Fibroblast of skin of abdomen (primary cell): Measurements from ENCODE around the gene NFAM1. TPM values are rescaled to one million over a fixed set of nuclear protein-coding genes. Genes with fewer than 3 reads are reported as not detected.

Experiments used
- DNase-seq: peaks from one replicate; pipeline ENCODE4 v3.0.0-alpha.2; 2013
- polyA plus RNA-seq, 2 experiments: library from polyadenylated mRNA; unstranded; fragments of 120-200 nt; gene quantifications; one replicate each; pipeline ENCODE4 v1.2.1, GENCODE V29; 2013; ENCODE audit not compliant: insufficient read length in 2 of 2

Gene NFAM1, protein sequence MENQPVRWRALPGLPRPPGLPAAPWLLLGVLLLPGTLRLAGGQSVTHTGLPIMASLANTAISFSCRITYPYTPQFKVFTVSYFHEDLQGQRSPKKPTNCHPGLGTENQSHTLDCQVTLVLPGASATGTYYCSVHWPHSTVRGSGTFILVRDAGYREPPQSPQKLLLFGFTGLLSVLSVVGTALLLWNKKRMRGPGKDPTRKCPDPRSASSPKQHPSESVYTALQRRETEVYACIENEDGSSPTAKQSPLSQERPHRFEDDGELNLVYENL
- polyA plus RNA-seq (2013, experiment 1 of 2; ENCODE audit: insufficient read length), result 0.03 TPM
- 0.05 TPM for polyA plus RNA-seq (2013, experiment 2 of 2; ENCODE audit: insufficient read length)

- DNase-seq, result no peak
These were observed at the start of gene NFAM1 for GRCh38 chr22:42432020-42432596. Gene NFAM1 (minus strand): TSS chr22:42432403. CDS start chr22:42432357, 46 bp downstream.

DNA sequence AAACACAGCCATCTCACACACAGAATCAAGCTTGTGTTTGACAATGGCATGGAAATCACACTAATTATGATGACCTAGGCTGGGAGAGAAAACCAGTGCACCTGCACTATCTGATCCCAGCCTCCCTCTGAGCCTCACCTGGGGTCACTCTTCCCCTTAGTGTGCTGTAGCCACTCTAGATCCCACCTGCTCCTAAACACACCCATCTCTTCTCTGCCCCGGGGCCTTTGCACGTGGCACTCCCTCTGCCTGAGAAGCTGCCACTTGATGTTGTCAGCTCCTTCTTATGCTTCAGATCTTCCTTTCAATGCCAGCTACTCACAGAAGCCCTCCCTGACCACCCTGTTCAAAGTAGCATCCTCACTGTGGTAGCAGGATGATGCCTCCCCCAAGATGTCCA, 42.9 kb upstream of the NFAM1 start:
- DNase-seq, result no peak

- DNase-seq, result peak; percentile 70
These were observed 41.4 kb upstream of the NFAM1 start for GRCh38 chr22:42473484-42474193.

DNA sequence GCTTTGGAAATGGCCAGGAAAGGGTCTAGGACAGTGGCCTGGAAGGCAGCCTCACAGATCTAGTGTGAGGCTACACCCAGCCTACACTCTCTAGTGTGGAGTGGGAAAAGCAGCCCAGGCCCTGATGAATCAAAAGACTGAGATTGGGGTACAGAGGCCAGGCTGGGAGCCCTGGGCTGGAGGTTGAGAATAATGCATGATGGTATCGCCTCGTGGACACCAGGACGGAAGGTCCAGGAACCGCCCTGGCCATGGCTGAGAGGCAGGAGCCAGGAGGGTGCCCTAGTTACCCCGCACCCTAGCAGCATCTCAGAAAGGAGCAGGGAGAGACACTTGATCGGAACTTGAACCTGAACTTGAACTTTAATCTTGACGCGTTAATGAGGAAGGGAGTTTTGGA, 40.5 kb upstream of the NFAM1 start:
- DNase-seq, result no peak

GRCh38 chr22:42471441-42471840, 39.2 kb upstream of the NFAM1 start:
- no peak for DNase-seq

DNA sequence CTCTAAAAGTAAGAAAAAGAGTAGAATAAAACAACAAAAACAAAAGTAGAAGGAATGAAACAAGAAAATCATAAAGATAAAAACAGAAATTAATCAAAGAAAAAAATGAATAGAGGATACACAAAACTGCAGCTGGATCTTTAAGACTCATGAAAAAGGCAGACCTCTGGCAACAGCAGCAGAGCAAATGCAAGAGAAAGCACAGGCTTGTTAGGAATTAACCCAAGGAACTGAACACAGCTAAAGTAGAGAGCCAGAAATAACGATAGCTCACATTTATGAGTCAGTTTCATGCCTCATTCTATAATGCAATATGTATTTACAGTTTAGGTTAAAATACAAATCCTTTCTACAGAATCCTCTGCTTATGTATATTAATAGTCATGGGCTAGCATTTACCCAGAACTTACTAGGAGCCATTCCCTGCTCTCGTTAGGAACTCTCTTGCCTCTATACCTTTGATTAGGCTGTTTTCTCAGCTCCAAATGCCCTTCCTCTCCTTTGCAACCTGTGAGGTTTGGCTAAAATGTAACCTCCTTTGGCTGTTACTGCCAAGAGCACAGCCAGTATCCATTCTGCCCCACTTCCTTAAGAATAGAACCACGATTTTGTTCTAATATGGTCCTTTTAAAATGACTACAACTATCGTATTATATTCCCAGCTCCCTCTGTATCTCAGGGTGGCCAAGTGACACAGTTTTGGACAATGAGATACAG, 38.3 kb upstream of the NFAM1 start:
- no peak for DNase-seq

DNA sequence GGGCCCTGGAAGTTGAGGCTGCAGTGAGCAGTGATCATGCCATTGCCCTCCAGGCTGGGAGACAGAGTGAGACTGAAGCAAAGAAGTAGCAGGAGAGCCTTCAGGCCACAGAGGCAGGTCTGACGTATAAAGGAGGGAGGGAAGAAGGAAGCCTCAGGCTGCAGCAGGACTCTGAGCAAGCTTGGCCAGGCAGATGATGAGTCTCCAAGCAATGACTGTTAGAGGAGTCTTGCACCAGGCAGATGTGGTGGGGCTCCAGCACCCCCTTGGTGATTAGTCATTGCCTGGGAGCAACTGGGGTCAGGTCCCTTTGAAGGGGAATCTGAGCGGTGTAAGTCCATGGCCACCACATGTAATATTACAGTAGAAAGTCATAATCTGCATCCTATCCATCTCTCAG, 36.6 kb upstream of the NFAM1 start:
- peak; percentile 33 for DNase-seq

DNA sequence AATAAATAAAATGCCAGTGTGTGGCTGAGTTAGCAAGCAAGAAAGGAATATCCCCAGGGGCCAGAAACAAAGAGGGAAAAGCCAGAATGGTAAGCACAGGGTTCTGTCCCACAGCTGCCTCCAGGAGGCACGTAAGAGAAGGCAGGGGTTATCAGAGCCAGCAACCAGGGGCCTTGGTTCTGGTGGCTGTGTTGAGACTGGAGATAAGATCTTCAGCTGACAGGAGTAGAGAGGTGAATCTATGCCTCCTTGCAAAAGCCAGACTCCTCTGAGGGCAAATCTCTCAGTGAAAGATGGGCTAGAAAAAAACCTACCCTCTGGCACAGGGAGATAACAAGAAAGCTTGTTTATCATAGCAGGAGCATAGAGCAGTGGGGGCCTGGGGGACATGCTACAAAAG, 29.8 kb upstream of the NFAM1 start:
- DNase-seq, result no peak

GRCh38 chr22:42461511-42461910, 29.3 kb upstream of the NFAM1 start:
- no peak for DNase-seq

DNA sequence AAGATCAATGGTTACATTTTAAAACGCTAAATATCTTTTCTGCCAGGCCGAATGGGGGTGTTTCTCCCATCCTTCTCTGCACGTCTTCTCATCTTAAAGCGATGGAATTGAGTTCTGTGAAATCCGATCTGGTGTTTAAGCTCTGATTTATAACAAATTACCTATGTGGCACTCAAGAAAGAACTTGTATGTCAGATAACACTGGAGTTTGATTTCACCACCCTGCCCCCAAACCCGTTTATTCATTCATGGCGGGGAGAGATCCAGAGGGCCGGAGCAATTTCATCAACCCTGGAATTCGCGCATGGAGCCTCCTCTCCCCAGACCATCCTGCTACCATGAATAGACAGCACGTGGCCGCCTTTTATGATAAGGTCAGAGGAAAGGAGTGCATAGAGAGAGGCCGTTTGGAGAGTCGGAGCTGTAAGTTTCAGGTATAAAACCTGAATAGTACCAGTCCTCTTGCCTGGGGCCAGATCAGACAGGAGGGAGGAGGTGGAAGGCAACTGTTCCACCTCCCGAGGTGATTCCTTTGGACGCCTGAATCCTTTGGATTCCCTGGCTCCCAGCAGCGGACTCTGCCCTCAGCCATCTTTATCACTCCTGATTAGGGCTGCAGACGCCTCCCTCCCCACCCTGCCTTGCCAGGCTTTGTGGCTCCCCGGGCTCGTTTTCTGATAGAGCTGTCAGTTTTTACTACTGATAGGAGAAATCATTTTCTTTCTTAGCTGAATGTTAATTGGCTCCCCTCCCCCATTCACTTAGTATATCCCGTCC, 27.3 kb upstream of the NFAM1 start:
- no peak for DNase-seq

DNA sequence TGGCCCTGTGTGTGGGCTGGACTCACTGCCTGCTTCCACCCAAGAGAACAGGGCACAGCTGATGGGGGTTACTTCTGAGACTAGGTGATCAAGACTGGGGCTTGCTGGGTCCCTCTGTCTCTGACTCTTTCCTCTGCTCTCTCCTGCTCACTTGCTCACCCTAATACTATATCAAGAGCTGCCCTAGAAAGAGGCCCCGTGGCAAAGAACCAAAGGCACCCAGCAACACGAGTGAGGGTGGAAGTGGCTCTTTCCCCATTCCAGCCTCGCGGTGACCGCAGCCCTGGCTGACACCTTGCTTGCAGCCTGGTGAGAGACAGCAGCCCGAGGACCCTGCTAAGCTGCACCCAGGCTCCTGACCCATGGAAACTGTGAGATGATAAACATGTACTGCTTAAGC, 20.7 kb upstream of the NFAM1 start:
- DNase-seq, result no peak

DNA sequence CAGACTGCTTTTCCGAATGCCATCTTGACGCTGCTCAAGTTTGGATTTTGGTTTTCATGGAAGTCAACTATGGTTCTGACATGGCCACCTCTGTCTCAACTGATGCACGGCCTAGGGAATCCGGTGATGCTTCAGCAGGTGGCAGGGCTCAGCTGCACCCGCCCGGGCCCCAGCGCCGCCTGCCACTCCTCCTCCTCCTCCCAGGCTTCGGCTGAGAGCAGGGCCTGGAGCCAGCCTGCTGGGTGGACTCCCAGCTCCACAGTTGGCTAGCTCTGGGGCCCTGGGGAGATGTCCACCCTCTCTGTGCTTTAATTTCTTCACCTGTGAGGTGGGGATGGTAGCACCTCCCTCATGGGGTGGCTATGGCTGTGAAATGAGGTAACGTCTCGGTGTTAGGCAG, 20.3 kb upstream of the NFAM1 start:
- DNase-seq, result no peak

GRCh38 chr22:42451499-42452145, 19.4 kb upstream of the NFAM1 start:
- no peak for DNase-seq

- DNase-seq, result no peak
These were observed 18.7 kb upstream of the NFAM1 start for GRCh38 chr22:42450862-42451261.

GRCh38 chr22:42446151-42446550, 13.9 kb upstream of the NFAM1 start:
- no peak for DNase-seq

- DNase-seq, result peak; percentile 91
These were observed 12.1 kb upstream of the NFAM1 start for GRCh38 chr22:42444077-42444904.

GRCh38 chr22:42443240-42444076, 11.3 kb upstream of the NFAM1 start:
- DNase-seq, result no peak

DNA sequence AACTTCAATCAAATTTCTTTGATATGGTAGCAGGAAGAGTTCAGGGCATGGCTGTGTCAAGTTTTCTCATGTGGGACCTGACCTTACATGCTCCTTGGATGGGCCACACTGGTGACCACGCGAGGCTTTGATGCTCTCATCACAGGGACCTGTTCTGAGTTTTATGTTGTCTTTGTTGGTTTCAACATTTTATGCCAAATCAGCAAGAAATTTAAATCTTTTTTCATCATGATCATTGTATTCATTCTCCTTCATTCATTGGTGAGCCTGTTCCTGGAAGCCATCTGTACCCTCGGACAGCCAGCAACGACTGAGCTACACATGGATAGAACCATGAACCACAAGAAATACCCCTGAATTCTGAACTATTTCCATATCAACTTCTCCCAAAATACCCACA, 10.5 kb upstream of the NFAM1 start:
- no peak for DNase-seq

DNA sequence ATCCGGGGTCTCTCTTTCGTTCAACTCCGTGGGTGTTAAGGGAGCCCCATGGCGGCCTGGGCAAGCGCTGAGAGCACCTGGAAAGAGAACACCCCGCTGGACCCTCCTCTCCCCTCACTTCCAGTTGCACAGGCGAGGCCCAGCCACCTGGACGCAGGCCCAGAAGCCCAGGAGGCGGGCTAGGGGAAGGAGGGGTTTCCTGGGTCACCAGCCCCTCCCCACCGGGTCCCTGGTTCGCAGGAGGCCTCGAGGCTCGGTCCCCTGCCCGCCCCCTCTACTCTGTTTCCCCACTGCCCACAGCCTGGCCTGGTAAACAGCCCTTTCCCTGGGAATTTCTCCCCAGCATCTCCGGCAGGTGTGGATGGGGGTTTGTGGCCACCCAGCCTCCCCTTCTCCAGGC, 8.5 kb upstream of the NFAM1 start:
- DNase-seq, result no peak
